ENCODE results near the gene PIK3CD.
"Not testable (repeated sequence)": the region's sequence is repeated elsewhere in the genome, so short reads cannot be mapped to it uniquely, and the experiment has no call there.

The PIK3CD gene

GRCh38 chr1:9654834-9655723, 3.5 kb downstream of the PIK3CD start:
- peak; percentile 33 to 43 for DNase-seq

GRCh38 chr1:9655836-9656235, 4.3 kb downstream of the PIK3CD start:
- DNase-seq: no peak

DNA sequence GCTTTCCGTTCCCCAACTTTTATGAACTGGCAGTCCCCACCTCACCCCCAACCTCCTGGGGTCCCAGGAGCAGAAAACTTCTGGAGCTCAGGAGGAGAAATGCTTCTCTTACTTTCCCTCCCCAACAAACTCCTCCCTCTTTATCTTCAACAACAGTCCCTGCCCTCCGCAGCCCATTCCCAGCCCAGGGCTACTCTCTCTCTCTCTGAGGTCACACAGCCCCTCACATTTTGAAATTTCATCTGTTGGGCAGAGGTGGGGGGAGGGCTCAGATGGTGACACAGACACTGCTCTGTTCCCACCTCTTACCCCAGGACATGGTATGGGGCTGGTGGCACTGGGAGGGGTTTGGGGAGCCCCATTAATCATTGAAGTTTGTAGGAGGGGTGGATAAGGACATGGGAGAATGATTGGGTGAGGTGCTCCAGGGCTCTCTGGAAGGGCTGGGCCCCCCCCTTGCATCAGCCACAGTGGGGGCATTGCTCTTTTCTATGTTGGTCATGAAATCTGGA, 6.0 kb downstream of the PIK3CD start:
- DNase-seq: no peak

- DNase-seq: no peak
These were observed 6.7 kb downstream of the PIK3CD start for GRCh38 chr1:9658199-9658598.

GRCh38 chr1:9659328-9659727, 7.8 kb downstream of the PIK3CD start:
- no peak for DNase-seq

DNA sequence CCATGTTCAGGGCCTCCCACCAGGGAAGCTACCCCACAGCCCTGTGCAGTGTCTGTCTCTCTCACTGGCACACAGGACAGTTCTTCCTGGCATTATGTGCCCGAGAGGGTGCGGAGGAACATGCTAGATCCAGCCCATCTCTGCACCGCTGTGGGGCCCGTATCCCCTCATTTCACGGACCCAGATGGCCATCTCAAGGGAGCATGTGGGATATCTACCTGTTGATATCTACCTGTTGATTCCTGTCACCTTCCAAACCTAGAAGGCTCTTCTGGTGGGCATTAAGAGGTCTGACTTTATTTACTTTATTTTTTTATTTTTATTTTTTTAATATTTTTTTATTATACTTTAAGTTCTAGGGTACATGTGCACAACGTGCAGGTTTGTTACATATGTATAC, 11.7 kb downstream of the PIK3CD start:
- no peak for DNase-seq

GRCh38 chr1:9665193-9665592, 13.7 kb downstream of the PIK3CD start:
- DNase-seq: no peak

DNA sequence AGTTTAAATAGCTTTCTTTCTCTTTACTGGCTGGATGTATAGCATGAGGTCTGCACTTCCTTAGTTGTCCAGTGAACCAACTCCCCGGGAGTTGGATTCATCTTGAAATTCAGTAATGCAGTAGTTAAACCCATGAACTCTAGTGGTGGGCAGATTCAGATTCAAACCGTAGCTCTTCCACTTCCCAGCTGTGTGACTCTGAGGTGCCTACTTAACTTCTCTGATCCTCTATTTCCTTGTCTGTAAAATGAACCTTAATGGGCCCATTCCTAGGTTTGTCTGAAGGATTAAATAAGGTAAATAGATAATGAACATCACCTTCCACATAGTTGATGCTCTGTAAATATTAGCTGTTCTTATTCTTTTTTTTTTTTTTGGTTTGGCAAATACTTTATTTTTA, 16.5 kb downstream of the PIK3CD start:
- no peak for DNase-seq

DNA sequence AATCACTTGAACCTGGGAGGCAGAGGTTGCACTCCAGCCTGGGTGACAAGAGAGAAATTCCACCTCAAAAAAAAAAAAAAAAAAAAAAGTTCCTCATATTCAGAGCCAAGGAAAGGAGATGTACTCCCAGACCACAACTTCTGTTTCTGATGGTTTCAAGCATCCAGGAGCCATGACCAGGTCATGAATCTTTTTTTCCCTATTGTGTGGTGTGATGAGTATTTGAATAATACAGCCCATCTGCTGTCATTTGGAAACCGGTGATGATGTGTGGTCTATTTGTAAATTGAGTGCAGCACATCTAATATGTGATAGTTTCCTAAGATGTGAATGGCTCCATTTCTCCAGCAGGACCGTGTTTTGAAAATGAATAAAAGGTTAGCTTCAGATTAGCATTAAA, 18.6 kb downstream of the PIK3CD start:
- no peak for DNase-seq

DNA sequence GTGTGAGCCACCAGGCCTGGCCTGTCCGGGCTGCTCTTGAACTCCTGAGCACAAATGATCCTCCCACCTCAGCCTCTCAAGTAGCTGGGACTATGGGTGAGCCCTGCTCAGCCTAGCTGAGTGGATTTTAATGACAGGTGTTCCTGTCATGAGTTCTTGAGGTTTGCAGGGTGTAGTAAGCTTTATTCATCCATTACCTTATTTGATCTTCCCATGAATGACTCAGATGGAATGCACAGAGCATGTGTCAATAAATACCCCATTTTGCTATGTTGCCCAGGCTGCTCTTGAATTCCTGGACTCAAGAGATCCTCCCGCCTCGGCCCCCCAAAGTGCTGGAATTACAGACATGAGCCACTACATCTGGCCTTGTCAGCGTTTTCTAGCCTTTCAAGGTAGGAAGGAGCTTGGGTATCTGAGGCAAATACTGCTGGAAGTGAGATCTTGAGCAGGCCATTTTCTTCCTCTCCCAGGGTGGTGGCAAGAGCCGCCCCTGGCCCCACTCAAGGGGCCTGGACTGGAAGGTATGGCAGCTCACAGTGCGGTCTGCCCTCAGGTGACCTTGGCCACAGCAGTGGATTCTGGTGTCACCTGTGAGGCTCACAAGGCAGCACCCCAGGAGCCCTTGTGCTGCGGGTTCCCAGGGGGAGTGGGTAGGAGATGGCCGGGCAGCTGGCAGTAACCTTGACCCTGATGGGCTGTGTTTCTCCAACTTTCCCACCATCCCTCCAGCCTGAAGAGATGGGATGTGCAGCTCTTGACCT, 20.0 kb downstream of the PIK3CD start:
- DNase-seq: no peak

DNA sequence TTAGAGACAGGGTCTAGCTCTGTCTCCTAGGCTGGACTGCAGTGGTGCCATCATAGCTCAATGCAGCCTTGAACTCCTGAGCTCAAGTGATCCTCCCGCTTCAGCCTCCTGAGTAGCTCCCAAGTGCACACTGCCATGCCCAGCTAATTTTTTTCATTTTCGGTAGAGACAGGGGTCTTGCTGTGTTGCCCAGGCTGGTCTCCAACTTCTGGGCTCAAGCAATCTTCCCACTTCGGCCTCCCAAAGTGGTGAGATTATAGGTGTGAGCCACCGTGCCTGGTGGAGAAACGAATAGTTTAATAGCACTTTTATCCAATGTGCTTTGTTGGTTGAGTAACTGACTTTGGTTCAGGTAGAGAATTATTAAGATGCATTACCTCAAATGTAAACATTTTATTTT, 20.9 kb downstream of the PIK3CD start:
- DNase-seq: no peak

DNA sequence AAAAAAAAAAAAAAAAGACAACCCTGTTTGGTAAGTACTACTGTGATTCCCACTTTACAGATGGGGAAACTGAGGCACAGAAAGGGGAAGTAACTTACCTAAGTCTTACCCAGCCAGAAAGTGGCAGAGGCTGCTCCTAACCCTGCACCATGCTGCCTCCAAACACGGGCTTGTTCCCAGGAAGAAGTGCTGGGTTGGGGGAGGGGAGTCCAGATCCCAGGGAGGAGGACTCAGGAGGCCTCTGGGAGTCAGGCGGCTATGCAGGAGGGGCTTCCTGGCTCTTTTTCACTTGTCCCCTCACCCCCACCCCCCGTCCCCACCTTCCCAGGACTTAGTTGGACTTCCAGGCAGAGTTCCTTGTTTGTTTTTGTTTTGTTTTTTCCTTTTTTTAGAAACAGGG, 23.9 kb downstream of the PIK3CD start:
- DNase-seq: no peak

- not testable (repeated sequence) for DNase-seq
These were observed 24.6 kb downstream of the PIK3CD start for GRCh38 chr1:9676128-9676527.

GRCh38 chr1:9676815-9677393, 25.4 kb downstream of the PIK3CD start:
- DNase-seq: no peak

DNA sequence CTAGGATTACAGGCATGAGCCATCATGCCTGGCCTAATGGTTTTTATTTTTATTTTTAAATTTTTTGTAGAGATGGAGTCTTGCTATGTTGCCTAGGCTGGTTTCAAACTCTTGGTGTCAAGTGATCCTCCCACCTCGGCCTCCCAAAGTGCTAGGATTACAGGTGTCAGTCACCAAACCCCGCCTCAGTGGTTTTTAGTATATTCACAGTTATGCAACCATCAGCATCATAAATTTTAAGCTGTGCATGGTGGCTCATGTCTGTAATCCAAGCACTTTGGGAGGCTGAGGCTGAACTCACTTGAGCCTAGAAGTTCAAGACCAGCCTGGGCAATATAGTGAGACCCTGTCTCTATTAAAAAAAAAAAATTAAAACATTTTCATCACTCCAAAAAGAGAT, 28.6 kb downstream of the PIK3CD start:
- DNase-seq: no peak

DNA sequence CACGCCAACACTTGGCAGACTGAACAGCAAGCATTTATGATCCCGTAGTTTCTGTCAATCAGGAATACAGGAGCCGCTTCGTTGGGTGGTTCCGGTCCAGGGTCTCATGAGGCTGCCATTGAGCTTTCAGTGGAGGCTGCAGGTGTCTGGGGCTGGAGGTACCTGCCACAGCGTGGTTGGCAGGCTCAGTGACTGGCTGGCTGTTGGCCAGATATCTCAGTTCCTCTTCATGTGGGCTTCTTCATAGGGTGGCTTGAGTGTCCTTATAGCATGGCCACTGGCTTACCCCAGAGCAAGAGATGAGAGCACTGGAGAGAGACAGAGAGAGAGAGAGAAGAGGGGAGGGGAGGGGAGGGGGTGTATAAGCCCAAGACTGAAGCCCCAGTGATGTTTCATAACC, 29.3 kb downstream of the PIK3CD start:
- no peak for DNase-seq

- no peak for DNase-seq
These were observed 33.3 kb downstream of the PIK3CD start for GRCh38 chr1:9684801-9685200.

DNA sequence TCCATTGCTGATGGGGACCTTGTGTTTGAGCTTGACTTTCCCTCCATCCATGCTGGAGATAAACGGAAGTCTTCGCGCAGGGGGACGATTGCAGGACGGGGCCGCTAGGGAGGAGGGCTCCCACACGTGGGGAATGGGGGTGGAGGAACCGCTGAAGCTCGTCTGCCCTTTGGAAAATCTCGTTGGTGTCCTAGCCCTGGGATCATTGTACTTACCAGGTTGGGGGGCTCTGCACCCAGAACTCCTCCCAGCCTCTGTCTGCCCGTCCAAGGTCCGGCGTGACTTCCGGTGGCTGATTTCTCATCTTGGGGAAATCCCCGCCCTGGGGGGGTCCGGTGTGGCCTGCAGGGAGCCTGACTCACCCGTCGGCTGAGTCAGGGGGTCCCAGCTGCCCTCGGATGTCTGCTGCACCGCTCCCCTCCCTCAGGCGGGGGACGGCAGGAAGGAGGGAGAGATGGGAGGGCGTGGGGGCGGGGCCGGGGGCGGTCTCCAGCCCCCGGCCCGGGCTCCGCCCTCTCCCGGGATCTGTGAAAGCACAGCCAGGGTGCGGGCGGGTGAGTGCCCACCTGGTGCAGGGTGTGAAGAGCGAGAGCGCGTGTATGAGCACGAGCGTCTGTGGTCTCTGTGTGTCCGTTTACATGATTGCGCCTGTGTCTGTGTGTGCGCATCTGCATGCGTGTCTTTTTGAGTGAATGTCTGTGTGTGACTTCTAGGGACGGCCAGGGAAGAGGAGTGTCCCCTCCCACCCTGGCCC, 35.8 kb downstream of the PIK3CD start:
- peak; percentile 38 to 40 for DNase-seq

DNA sequence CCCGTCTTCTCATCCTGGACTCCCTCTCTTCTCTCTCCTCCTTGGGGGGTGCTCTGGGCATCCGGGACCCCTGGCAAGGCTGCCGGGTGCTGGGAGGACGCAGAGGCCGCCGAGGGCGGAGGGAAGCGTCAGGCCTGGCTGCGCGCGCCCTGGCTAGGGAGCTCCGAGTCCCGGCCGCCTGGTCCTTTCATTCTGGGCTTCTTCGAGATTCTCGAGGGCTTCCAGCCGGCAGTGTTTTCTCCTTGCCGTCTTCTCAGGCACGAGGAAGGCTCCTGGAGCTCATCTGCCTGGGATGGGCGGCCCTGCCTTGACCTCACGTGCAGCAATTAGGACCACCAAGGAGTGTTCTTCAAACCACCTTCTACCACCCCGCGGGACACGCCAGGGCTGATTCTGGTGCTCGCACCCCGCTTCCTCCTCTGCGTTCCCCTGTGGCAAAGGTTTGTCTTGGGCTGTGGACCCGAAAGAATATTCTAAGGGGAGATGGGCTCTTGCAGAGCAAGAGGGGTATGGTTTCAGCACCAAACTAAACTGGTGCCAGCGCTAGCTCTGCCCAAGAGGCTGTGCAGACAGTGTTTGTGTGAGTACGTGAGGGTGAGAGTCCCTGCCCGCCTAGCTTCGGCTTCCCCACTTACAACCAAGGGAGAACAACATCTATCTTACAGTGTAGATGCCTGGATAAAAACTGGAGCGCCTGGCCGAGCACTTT, 36.5 kb downstream of the PIK3CD start:
- no peak for DNase-seq

DNA sequence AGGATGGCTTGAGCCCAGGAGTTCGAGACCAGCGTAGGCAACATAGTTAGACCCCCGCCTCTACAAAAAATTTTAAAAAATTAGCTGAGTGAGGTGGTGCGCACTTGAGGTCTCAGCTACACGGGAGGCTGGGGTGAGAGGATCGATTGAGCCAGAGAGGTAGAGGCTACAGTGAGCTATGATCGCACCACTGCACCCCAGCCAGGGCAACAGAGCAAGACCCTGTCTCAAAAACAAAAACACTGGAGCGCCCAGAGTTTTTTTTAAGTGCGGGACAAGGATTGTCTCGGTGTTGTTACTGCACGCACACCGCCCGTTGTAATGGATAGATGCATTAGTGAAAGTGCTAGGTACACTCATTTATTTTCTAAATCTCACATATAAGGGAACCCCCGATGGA, 37.1 kb downstream of the PIK3CD start:
- DNase-seq: no peak

GRCh38 chr1:9689011-9689706, 37.6 kb downstream of the PIK3CD start:
- DNase-seq: peak; percentile 76 to 85

DNA sequence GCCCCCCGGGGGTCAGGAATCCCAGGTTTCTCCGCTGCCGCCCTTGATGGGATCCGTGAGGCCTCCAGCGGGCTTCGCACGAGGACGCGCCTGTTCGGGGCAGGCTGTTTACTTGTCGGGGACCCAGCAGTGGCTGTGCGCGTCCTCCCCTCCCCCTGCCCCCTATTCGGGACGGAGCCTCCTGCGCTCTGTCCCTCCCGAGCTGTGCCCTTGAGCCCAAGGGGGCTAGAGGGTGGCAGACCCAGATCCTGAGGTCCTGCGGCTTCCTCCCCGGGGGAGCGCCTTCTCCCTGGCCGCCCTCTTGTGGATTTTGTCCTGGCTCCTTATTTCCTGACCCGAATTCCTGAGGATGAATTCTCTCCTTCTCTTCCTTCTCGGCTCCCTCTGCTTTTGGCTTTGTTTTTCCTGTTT, 38.4 kb downstream of the PIK3CD start:
- DNase-seq: no peak
